ENCODE measurements around the gene ACSF3. TPM values are rescaled to one million over a fixed set of nuclear protein-coding genes. Genes with fewer than 3 reads are reported as not detected.

The ACSF3 gene
- total and polyA plus RNA-seq, 2 donors (not counting 1 experiment from before 2014, with no cell fraction given): 45.2 to 113 TPM

DNA sequence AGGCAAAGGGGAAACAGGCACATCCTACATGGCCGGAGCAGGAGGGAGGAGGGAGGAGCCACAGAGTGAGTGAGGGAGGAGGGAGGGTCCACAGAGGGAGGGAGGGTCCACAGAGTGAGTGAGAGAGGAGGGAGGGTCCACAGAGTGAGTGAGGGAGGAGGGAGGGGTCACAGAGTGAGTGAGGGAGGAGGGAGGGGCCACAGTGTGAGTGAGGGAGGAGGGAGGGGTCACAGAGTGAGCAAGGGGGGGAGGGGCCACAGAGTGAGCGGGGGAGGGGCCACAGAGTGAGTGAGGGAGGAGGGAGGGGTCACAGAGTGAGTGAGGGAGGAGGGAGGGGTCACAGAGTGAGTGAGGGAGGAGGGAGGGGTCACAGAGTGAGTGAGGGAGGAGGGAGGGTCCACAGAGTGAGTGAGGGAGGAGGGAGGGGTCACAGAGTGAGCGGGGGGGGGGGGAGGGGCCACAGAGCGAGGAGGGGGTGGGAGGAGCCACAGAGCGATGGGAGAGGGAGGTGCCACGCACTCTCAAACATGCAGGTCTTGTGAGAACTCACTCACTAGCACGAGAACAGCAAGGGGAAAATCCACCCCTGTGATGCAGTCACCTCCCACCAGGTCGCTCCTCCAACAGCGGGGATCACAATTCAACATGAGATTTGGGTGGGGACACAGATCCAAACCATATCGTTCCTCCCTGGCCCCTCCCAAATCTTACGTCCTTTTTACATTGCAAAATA is 53.6 kb downstream of the ACSF3 start:
- ChIA-PET POLR2A (no interaction called here), CTCF (no interaction called here)
- Mint-ChIP-seq H3K27me3 (no peaks in the 10 kb centered on the region), H3K4me1 (no peaks in the 10 kb centered on the region), H3K4me3 (no peak overlapping the region), H3K27ac (no peak overlapping the region), H3K9me3 (ENCODE audit: insufficient read depth) (no peaks in the 10 kb centered on the region)
- TF ChIP-seq, protein P1, sequence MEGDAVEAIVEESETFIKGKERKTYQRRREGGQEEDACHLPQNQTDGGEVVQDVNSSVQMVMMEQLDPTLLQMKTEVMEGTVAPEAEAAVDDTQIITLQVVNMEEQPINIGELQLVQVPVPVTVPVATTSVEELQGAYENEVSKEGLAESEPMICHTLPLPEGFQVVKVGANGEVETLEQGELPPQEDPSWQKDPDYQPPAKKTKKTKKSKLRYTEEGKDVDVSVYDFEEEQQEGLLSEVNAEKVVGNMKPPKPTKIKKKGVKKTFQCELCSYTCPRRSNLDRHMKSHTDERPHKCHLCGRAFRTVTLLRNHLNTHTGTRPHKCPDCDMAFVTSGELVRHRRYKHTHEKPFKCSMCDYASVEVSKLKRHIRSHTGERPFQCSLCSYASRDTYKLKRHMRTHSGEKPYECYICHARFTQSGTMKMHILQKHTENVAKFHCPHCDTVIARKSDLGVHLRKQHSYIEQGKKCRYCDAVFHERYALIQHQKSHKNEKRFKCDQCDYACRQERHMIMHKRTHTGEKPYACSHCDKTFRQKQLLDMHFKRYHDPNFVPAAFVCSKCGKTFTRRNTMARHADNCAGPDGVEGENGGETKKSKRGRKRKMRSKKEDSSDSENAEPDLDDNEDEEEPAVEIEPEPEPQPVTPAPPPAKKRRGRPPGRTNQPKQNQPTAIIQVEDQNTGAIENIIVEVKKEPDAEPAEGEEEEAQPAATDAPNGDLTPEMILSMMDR (IDR thresholded peaks at IDR 0.05): no peak
- no peak for TF ChIP-seq EZH2 (IDR thresholded peaks at IDR 0.05; ENCODE audit: borderline replicate concordance, insufficient read depth, low read depth, low read length, poor library complexity, severe bottlenecking)
- no peaks in the 10 kb centered on the region for H3K79me2 ChIP-seq (ENCODE audit: control insufficient read depth, insufficient read depth, low read length)
- intact Hi-C loops (cut with micrococcal nuclease): no loop called here
- no peak overlapping the region for H3K27ac ChIP-seq (ENCODE audit: low read length in 2 of 2)
- 67% methylated on average over 4 of the region's 11 CpGs for WGBS (ENCODE audit: insufficient coverage)
- no peak overlapping the region for H3K4me2 ChIP-seq (replicated peaks; ENCODE audit: low read depth, low read length, poor library complexity, severe bottlenecking)
- no peak overlapping the region for H3K4me3 ChIP-seq (ENCODE audit: control extremely low read depth in 1 of 5, extremely low read depth in 1 of 5, insufficient read depth in 1 of 5, low read depth in 2 of 5, low read length in 4 of 5)
- DNase-seq (no peak), ATAC-seq (ENCODE audit: low read depth) (no peak)
- H3K27me3 ChIP-seq (replicated peaks in 1 of 4; ENCODE audit: control extremely low read depth in 1 of 4, control insufficient read depth in 3 of 4, insufficient read depth in 4 of 4, low read length in 3 of 4): no peaks in the 10 kb centered on the region
- peaks cover 8% of the 10 kb centered on the region for H4K20me1 ChIP-seq (ENCODE audit: control insufficient read depth, insufficient read depth, low read length, poor library complexity, severe bottlenecking)
- H2AFZ ChIP-seq (ENCODE audit: insufficient read depth, low read depth, low read length, poor library complexity, severe bottlenecking): no peak overlapping the region
- no peak overlapping the region for H3K9ac ChIP-seq (ENCODE audit: low read length)
- peaks cover 0 to 23% (median 6%) of the 10 kb centered on the region in 3 donors for H3K9me3 ChIP-seq (ENCODE audit: control extremely low read depth in 1 of 3, control insufficient read depth in 2 of 3, insufficient read depth in 1 of 3, low read length in 2 of 3)
- peaks cover 0 to 51% of the 10 kb centered on the region in 2 experiments for H3K36me3 ChIP-seq (replicated peaks in 1 of 2; ENCODE audit: control extremely low read depth in 1 of 2, control insufficient read depth in 1 of 2, extremely low read depth in 1 of 2, insufficient read depth in 2 of 2, low read length in 1 of 2)
- no peaks in the 10 kb centered on the region for H3K4me1 ChIP-seq (ENCODE audit: control insufficient read depth in 2 of 2, insufficient read depth in 2 of 2, low read length in 2 of 2)

DNA sequence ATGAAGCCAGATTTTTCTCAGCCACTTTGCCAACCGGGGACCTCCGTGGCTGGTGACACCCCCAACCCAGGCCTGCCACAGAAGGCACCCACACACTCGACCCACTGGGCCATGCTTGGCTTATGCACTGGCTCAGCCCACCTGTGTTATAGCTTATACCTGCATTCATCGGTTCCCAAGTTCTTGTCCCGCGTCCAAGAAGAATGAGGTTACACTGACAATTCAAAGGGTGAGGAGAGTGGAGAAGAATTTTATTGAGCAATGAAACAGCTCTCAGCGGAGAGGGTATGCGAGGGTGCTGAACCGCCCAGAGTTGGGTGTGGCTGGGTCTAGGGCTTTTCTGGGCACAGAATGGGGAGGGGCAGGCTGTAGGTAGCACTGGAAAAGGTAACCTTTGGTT is 55.7 kb downstream of the ACSF3 start:
- no peaks in the 10 kb centered on the region for H3K27me3 ChIP-seq (replicated peaks in 1 of 4; ENCODE audit: control extremely low read depth in 1 of 4, control insufficient read depth in 3 of 4, insufficient read depth in 4 of 4, low read length in 3 of 4)
- Mint-ChIP-seq H3K27me3 (no peaks in the 10 kb centered on the region), H3K4me3 (no peak overlapping the region), H3K4me1 (peaks cover 5% of the 10 kb centered on the region), H3K27ac (no peak overlapping the region), H3K9me3 (ENCODE audit: insufficient read depth) (no peaks in the 10 kb centered on the region)
- no peak overlapping the region for H3K9ac ChIP-seq (ENCODE audit: low read length)
- no peaks in the 10 kb centered on the region for H3K79me2 ChIP-seq (ENCODE audit: control insufficient read depth, insufficient read depth, low read length)
- WGBS (ENCODE audit: insufficient coverage): 99% methylated on average over 9 of the region's 9 CpGs
- ChIA-PET CTCF (no interaction called here), POLR2A (no interaction called here)
- intact Hi-C loops (cut with micrococcal nuclease): no loop called here
- H3K9me3 ChIP-seq (ENCODE audit: control extremely low read depth in 1 of 3, control insufficient read depth in 2 of 3, insufficient read depth in 1 of 3, low read length in 2 of 3): peaks cover 0 to 26% (median 6%) of the 10 kb centered on the region in 3 donors
- H3K4me1 ChIP-seq (ENCODE audit: control insufficient read depth in 2 of 2, insufficient read depth in 2 of 2, low read length in 2 of 2): no peaks in the 10 kb centered on the region
- DNase-seq: no peak
- no peaks in the 10 kb centered on the region for H4K20me1 ChIP-seq (ENCODE audit: control insufficient read depth, insufficient read depth, low read length, poor library complexity, severe bottlenecking)
- no peak overlapping the region for H3K4me2 ChIP-seq (replicated peaks; ENCODE audit: low read depth, low read length, poor library complexity, severe bottlenecking)
- TF ChIP-seq, protein P1 (IDR thresholded peaks at IDR 0.05): no peak
- TF ChIP-seq EZH2 (IDR thresholded peaks at IDR 0.05; ENCODE audit: borderline replicate concordance, insufficient read depth, low read depth, low read length, poor library complexity, severe bottlenecking): no peak
- no peak overlapping the region for H3K27ac ChIP-seq (ENCODE audit: low read length in 2 of 2)
- H3K36me3 ChIP-seq (replicated peaks in 1 of 2; ENCODE audit: control extremely low read depth in 1 of 2, control insufficient read depth in 1 of 2, extremely low read depth in 1 of 2, insufficient read depth in 2 of 2, low read length in 1 of 2): peaks cover 0 to 43% of the 10 kb centered on the region in 2 experiments
- no peak overlapping the region for H2AFZ ChIP-seq (ENCODE audit: insufficient read depth, low read depth, low read length, poor library complexity, severe bottlenecking)
- no peak overlapping the region for H3K4me3 ChIP-seq (ENCODE audit: control extremely low read depth in 1 of 5, extremely low read depth in 1 of 5, insufficient read depth in 1 of 5, low read depth in 2 of 5, low read length in 4 of 5)
- no peak for ATAC-seq (ENCODE audit: low read depth)

Data from B cell (primary cell).